Stimulated activated CD8-positive, alpha-beta memory T cell treated with anti-CD3 and anti-CD28 coated beads, Interleukin-7, amount 100 ng/mL, for 48 hours (primary cell): ENCODE measurements around the gene RAC2.

Experiments used
- DNase-seq, 2 donors: peaks; one replicate each; pipeline ENCODE4 v3.0.0-alpha.2; 2020; ENCODE audit warnings: low read depth in 1 of 2; ENCODE audit errors: extremely low read depth in 1 of 2

The RAC2 gene

GRCh38 chr22:37193629-37194191 lies 50.4 kb downstream of the RAC2 start:
- peak in 1 of 2 donors; percentile 28 for DNase-seq

GRCh38 chr22:37192741-37193140 lies 51.3 kb downstream of the RAC2 start:
- DNase-seq = no peak

GRCh38 chr22:37192204-37192603 lies 51.9 kb downstream of the RAC2 start:
- no peak for DNase-seq

GRCh38 chr22:37190262-37190780 lies 53.7 kb downstream of the RAC2 start:
- DNase-seq = no peak

- DNase-seq = no peak
Observed at GRCh38 chr22:37188901-37189466, 55.1 kb downstream of the RAC2 start.

GRCh38 chr22:37187891-37188761 lies 55.9 kb downstream of the RAC2 start, which contains the start of gene C1QTNF6:
C1QTNF6 (minus strand) TSS chr22:37188247; CDS start chr22:37188213, 34 bp downstream.
- no peak for DNase-seq

- DNase-seq = no peak
Observed at GRCh38 chr22:37187552-37187890, 56.5 kb downstream of the RAC2 start.

GRCh38 chr22:37186997-37187522 lies 57.0 kb downstream of the RAC2 start:
- no peak for DNase-seq

- DNase-seq = no peak
Observed at GRCh38 chr22:37186228-37186996, 57.7 kb downstream of the RAC2 start.

GRCh38 chr22:37185646-37186227 lies 58.3 kb downstream of the RAC2 start:
- DNase-seq = no peak

GRCh38 chr22:37184816-37185541 lies 59.1 kb downstream of the RAC2 start:
- DNase-seq = no peak

- no peak for DNase-seq
Observed at GRCh38 chr22:37184380-37184755, 59.7 kb downstream of the RAC2 start.

- no peak for DNase-seq
Observed at GRCh38 chr22:37183432-37184379, 60.4 kb downstream of the RAC2 start.

- no peak for DNase-seq
Observed at GRCh38 chr22:37182949-37183245, 61.2 kb downstream of the RAC2 start.

GRCh38 chr22:37182101-37182948 lies 61.7 kb downstream of the RAC2 start:
- no peak for DNase-seq

GRCh38 chr22:37181681-37182080 lies 62.4 kb downstream of the RAC2 start:
- DNase-seq = no peak

- DNase-seq = no peak
Observed at GRCh38 chr22:37180531-37181231, 63.4 kb downstream of the RAC2 start.
